Hematopoietic multipotent progenitor cell treated with erythropoietin and hydrocortisone succinate and interleukin-3 and kit ligand, for 6 days (in vitro differentiated cells): ENCODE results near the gene SLC6A9.
A peak's percentile ranks its signal among the peaks of the same experiment; 100 is the strongest.

Source experiments
- DNase-seq: peaks from one replicate; pipeline ENCODE4 v3.0.0-alpha.2; 2015

Gene SLC6A9

DNA sequence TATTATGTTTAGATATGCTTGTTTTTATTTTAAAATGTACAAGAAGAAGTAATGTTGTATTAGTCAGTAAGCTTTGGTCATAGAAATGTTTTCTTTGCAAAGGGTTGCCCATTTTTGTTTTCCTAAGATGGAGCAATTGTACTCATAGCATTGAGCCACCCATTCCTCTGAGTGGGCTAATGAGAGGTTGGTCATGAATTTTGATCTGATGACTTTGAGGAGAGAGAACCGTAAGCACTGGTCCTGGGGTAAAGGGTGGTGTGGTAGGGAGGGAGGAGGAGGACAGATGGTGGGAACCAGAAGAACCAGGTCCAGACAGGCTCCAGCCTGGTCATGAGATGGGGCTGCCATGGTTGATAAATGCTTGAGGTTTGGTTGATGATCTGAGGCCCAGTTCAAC lies 15.9 kb upstream of the SLC6A9 start:
- DNase-seq = no peak

DNA sequence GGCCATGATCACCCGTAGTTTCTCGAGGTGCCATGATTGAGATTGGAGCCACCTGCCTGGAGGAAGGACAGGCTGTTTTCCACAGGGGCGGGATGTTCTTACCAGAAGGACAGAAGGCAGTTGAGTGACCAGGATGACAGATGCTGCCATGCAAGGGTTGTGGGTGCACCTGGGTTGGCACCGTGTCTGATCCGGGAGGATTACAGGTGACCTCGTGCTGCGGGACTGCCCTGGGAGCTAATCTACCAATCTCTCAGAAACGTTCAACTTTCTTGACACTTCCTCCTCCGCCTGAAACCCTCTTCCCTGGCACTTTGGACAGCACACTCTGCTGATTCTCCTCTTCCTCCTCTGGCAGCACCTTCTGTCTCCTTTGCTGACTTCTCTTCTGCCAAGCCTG lies 13.8 kb upstream of the SLC6A9 start:
- no peak for DNase-seq

DNA sequence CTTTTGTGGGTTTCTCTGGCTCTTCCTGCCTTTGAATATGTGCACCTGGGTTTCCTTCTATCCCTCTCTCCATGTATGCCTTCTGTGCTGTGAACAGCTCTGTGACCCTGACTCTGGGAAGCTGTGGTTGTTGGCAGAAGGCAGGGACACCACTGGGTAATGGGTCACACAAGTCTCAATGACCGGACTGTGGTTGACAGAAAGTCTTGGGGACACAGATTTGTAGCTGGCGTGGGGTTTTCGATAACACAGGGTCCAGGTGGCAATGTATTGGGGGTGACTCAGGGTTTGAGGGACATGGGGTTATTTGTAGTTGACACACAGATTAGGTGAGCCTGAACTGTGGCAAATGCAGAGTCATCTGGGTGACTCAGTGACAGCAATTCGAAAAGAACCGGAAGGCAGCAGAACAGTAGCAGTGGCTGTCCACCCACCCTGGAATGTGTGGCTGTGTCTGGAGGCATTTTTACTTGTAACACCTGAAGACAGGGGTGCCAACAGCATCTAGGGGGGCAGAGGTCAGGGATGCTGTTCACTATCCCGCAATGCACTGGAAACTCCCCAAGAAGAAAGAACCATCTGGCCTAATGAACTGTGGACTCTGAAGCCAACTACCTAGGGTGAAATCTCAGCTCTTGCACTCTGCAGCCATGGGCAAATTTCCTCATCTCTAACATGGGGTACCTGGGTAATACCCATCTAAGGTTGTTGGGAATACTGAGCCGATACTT lies 13.0 kb upstream of the SLC6A9 start:
- DNase-seq = no peak

GRCh38 chr1:44043176-44044070 lies 12.2 kb upstream of the SLC6A9 start:
- no peak for DNase-seq

GRCh38 chr1:44040846-44041245 lies 9.6 kb upstream of the SLC6A9 start:
- DNase-seq = no peak

- peak; percentile 51 for DNase-seq
These were observed 9.2 kb upstream of the SLC6A9 start for GRCh38 chr1:44040418-44040817.

DNA sequence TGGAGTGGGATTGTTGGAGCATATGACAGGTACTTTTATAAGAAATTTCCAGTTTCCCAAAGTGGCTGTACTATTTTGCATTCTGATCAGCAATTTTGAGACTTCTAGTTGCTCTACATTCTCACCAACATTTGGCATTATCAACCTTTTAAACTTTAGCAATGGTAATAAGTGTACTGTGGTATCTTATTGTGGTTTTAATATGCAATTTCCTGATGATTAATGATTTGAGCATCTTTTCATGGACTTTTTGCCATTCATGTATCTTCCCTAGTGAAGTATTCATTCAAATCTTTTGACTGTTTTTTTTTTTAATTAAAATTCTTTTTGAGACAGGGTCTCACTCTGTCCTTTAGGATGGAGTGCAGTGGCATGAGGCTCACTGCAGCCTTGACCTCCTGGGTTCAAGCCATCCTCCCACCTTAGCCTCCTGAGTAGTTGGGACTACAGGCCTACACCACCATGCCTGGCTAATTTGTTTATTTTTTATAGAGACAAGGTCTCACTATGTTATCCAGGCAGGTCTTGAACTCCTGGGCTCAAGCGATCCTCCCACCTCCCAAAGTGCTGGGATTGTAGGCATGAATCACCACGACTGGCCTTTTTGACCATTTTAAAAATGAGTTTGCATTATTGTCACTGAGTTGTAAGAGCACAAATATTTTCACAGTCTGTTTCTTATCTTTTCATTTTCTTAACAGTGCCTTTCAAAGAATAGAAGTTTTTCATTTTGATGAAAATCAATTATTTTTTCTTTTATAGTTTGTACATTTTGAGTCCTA lies 7.8 kb upstream of the SLC6A9 start:
- DNase-seq = no peak

- DNase-seq = peak; percentile 91
These were observed 5.9 kb upstream of the SLC6A9 start for GRCh38 chr1:44037154-44037553.

- DNase-seq = peak; percentile 94
These were observed 5.3 kb upstream of the SLC6A9 start for GRCh38 chr1:44036409-44037139.

- peak; percentile 98 for DNase-seq
These were observed 4.6 kb upstream of the SLC6A9 start for GRCh38 chr1:44035726-44036408.

GRCh38 chr1:44034976-44035716 lies 3.9 kb upstream of the SLC6A9 start:
- no peak for DNase-seq

DNA sequence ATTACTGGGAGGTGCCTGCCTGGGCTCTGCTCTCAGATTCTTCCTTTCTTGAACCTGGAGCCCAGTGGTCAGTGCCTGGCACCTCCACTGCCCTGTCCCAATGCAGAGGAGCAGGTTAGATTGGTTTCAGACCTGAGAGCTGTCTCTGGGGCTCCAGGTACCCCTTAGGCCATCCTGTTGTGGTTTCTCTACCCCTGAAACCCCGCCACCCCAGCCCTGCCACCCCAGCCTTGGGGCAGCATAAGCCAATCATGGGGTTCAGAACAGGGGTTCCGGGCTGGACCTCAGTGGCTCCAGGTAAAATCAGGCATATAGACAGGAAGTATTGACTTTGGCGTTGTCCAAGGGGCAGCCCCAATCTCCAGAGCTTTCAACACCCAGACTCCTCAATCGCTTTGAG lies 3.2 kb upstream of the SLC6A9 start:
- DNase-seq = no peak

DNA sequence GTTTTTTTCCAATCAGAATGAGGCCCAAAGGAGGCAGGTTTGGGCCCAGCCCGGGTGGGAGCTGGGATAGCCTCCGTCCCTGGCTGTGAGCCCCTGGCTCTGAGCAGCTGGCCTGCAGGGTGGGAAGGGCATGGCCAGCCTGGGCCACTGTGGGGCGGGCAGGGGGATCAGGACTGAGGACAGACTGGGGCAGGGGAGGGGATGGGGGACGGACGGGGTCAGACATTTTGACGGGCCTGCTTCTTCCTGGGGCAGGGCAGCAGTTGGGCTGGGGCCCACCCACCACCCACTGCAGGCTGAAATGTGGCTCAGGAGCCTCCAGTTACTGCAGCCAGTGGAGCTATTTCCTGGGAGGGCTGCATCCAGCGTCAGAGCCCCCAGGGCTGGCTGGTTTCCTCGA lies 2.5 kb upstream of the SLC6A9 start:
- DNase-seq = no peak

DNA sequence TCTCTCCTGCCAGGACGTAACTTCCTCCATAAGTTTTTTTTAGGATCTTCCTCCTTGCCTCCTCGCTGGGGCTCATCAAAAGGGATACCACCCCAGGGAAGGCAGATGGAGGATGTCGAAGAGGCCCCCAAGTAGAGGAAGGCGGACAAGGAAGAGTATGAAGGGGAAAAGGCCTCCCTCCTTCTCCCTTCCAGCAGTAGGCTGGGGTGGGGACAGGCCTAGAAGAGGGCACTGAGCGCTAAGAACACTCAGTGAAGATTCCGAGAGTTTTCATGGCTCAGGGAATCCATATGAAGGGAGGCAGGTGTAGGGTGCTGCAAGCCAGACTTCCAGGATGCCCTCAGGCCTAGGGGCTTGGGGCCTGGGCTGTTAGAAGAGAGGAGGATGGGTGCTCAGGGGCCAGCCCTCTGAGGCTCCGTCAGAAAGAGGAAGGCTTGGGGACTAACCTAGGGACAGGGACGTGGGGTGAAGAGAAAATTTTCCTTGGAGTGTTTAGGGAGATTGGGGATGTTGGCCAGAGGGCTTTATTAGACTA lies 1.8 kb upstream of the SLC6A9 start:
- no peak for DNase-seq

- no peak for DNase-seq
These were observed 1.0 kb upstream of the SLC6A9 start for GRCh38 chr1:44032170-44032790.

DNA sequence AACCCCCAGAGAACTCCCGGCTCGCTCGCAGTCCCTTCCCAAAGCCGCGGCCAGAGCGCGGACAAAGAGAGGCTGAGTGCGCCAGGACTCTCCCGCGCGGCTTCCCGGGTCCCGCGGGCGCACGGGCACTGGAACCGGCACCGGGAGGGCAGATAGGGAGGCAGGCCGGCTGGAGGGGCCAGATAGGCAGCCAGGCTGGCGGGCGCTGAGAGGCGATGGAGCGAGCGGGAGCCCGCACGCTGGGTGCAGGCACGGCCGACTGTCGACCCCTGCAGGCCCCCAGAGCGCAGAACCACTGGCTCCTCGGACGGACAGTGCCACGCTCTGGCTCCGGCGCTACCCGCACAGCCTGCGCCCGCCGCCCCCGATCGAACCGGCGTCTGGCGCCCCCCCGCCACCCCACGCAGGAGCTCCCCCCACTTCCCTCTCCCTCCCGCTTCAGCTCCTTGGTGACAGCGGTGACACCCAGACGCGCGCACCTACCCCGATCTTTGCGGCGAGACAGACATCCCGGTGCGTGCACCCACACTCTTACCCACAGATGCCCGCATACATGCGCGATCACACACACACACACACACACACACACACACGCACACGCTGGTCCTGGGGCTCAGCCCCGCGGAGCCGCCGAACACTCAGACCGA lies 534 bp downstream of the SLC6A9 start:
- peak; percentile 77 for DNase-seq

GRCh38 chr1:44029911-44030604 lies 1.2 kb downstream of the SLC6A9 start:
- peak; percentile 96 for DNase-seq

DNA sequence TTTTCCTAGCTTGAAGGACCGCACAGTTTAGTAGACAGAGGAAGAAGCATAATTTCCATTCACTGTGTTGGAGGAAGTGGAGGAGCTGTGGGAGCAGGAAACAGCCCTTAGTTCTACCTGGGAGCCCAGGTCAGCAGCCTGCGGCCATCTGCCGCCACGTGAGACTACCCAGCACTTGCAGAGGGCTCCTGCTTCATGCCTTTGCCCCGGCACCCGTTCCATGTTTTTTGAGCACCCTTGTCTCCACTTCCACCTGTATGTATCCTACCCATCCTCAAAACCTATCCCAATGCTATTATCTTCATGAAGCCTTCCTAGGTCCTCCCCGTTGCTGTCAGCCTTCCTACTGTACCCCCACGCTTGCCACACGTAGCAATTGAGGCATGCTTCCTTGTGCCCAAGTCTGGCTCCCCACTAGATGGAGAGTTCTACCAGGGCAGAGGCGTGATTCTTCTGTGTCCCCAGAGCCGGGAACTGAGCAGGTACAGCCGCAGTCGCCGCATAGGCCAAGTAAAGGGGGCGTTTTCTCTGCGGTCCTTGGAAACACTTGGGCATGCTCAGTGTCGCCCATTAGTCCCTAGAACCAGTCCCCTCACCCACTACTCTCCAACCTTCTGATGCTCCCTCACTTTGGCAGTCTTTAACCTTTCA lies 1.9 kb downstream of the SLC6A9 start:
- DNase-seq = no peak

DNA sequence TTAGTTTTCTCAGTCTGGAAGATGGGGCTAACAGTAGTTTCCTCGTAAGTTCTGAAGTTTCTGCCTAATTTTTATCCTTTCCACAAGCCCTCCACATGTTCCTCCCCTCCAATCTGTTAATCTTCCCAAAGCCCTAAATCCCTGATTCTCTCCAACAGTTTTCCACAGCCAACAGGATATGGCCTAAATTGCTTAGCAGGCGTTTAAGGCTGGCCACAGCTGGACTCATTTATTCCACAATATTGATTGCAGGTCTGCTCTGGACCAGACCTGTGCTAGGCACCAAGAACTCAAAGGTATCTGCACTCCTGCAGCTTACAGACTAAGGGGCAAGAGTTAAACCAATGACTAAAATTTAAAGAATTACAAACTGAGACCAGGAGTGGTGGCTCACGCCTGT lies 3.9 kb downstream of the SLC6A9 start:
- DNase-seq = no peak
